Kidney (tissue), 14 donors: ENCODE measurements around the gene PIP4K2A. TPM values are rescaled to one million over a fixed set of nuclear protein-coding genes. Genes with fewer than 3 reads are reported as not detected.
A peak's percentile ranks its signal among the peaks of the same experiment; 100 is the strongest.

Experiments
- DNase-seq, 5 donors: peaks; one replicate each; pipeline ENCODE4 v3.0.0-alpha.2; 2013 to 2020
- FAIRE-seq: peaks from 2 replicates; lab custom pipeline; 2012; peaks lifted over from hg19 to GRCh38; lab: Jason Lieb, UNC
- H3K27ac ChIP-seq, 2 donors: one replicate each; pipeline ENCODE4 v1.7.0; 2013; ENCODE audit warnings: low read depth in 2 of 2, low read length in 2 of 2, inconsistent platforms in 1 of 2
- H3K27me3 ChIP-seq: one replicate; pipeline ENCODE4 v1.7.1; 2013; ENCODE audit warnings: low read length, inconsistent platforms; ENCODE audit not compliant: control insufficient read depth, insufficient read depth
- H3K36me3 ChIP-seq, 3 donors: one replicate each; pipeline versions ENCODE4 v1.7.0 to v1.7.1; 2013; ENCODE audit warnings: low read length in 3 of 3, control low read depth in 1 of 3, inconsistent platforms in 1 of 3; ENCODE audit not compliant: insufficient read depth in 3 of 3, control insufficient read depth in 2 of 3
- H3K4me1 ChIP-seq, 3 donors: one replicate each; pipeline versions ENCODE4 v1.7.0 to v1.7.1; 2013; ENCODE audit warnings: low read length in 3 of 3, inconsistent platforms in 1 of 3, low read depth in 1 of 3; ENCODE audit not compliant: control insufficient read depth in 2 of 3, insufficient read depth in 2 of 3
- H3K4me3 ChIP-seq, 3 donors: one replicate each; pipeline versions ENCODE4 v1.7.0 to v1.8.1; 2013; ENCODE audit warnings: low read length in 3 of 3, control low read depth in 1 of 3, inconsistent platforms in 1 of 3
- H3K9ac ChIP-seq, 3 donors: one replicate each; pipeline versions ENCODE4 v1.7.0 to v1.7.1; 2013; ENCODE audit warnings: low read length in 3 of 3, control low read depth in 1 of 3, inconsistent platforms in 1 of 3
- H3K9me3 ChIP-seq, 3 donors: one replicate each; pipeline versions ENCODE4 v1.7.0 to v1.7.1; 2013; ENCODE audit warnings: low read length in 3 of 3, control low read depth in 1 of 3, inconsistent platforms in 1 of 3; ENCODE audit not compliant: control insufficient read depth in 2 of 3, insufficient read depth in 1 of 3
- intact Hi-C: fragments of 100-400 bp; cut with DNase I; formaldehyde crosslinking; loops from one replicate; pipeline ENCODE4 v1.11.1; 2022
- polyA plus RNA-seq: library from polyadenylated mRNA; stranded (reverse); fragments of 350-450 nt; fragmentation: Illumina TruSeq; extraction: RNeasy Lipid Tissue Mini Kit (QIAGEN cat#74804); gene quantifications from one replicate; pipeline ENCODE4 v1.2.3, GENCODE V29; 2014; ENCODE audit warnings: low read depth, low replicate concordance; ENCODE audit not compliant: insufficient read depth
- total RNA-seq: library from RNA; stranded (reverse); fragmentation: NEBNext Ultra II Directional; extraction: Animal tissue kit (Norgen Biotek cat#: 25700); gene quantifications from one replicate; pipeline ENCODE4 v1.2.1, GENCODE V29; 2021
- TF ChIP-seq, protein P1 (sequence below): IDR thresholded peaks from 3 replicates; pipeline ENCODE4 v1.5.1; 2012; ENCODE audit warnings: mild to moderate bottlenecking, moderate library complexity, borderline replicate concordance; ENCODE audit not compliant: insufficient read depth; ENCODE audit errors: extremely low read depth
- donor health status: control.
- donor health status: control.
- donor health status: control.
- donor health status: control.
- donor health status: control.
- donor health status: DM: yes; HTN: yes; CAD: no.
- donor health status: Normal renal cell carcinoma (clear cell type).

The PIP4K2A gene
- total and polyA plus RNA-seq, 2 donors from 2014 or later, result 12.2 to 54.6 TPM

DNA sequence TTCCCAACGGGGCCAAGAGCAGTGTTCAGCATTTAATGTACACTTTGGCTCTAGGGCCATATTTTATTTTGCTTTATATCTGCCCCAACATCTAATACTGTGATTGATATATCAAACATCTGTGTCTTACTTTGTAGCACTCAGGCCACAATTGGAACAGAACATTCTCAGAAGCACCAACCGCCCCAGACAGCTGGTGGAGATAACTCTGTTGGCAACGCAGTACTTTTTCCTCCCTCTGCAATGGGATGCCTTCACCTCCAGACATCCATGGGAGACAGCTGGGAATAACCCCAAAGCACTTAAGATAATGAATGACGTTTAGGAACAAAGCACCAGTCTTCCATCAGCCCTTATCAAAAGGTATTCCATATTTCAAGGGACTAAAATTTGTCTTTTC, 57.4 kb downstream of the PIP4K2A start:
- Histone ChIP-seq H3K4me3 (no peak overlapping the region), H3K9me3 (no peaks in the 10 kb centered on the region), H3K36me3 (no peaks in the 10 kb centered on the region), H3K4me1 (peaks cover 4 to 7% (median 4%) of the 10 kb centered on the region in 3 donors), H3K27me3 (no peaks in the 10 kb centered on the region), H3K9ac (no peak overlapping the region), H3K27ac (no peak overlapping the region)
- DNase-seq, result no peak
- TF ChIP-seq, protein P1, sequence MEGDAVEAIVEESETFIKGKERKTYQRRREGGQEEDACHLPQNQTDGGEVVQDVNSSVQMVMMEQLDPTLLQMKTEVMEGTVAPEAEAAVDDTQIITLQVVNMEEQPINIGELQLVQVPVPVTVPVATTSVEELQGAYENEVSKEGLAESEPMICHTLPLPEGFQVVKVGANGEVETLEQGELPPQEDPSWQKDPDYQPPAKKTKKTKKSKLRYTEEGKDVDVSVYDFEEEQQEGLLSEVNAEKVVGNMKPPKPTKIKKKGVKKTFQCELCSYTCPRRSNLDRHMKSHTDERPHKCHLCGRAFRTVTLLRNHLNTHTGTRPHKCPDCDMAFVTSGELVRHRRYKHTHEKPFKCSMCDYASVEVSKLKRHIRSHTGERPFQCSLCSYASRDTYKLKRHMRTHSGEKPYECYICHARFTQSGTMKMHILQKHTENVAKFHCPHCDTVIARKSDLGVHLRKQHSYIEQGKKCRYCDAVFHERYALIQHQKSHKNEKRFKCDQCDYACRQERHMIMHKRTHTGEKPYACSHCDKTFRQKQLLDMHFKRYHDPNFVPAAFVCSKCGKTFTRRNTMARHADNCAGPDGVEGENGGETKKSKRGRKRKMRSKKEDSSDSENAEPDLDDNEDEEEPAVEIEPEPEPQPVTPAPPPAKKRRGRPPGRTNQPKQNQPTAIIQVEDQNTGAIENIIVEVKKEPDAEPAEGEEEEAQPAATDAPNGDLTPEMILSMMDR, result no peak
- intact Hi-C loops, result no loop called here
- FAIRE-seq, result no peak

DNA sequence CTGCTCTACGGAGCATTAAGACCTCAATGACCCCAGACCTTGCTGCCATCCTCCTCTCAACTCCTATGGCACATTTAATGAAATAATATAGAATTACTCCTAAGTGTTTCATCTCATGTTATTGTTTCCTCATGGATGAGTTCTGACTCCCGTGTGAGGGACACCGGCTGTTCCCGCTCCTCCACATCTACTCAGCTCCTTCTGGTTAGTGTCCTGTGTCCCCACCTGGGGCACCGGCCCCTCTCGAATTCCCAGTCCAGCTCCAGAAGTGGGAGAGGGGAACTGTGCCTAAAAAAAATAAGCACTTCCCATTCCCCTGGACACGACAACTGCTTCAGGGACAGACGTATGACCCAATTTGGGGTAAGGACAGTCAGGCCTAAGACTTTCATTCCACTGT, 58.3 kb downstream of the PIP4K2A start:
- Histone ChIP-seq H3K9ac (no peak overlapping the region), H3K4me3 (no peak overlapping the region), H3K27ac (no peak overlapping the region), H3K9me3 (no peaks in the 10 kb centered on the region), H3K36me3 (no peaks in the 10 kb centered on the region), H3K27me3 (no peaks in the 10 kb centered on the region), H3K4me1 (peaks cover 4 to 14% (median 11%) of the 10 kb centered on the region in 3 donors)
- TF ChIP-seq, protein P1, result no peak
- intact Hi-C loops, result no loop called here
- peak in 4 of 5 donors; percentile 76 to 87 (median 81) for DNase-seq
- FAIRE-seq, result no peak

DNA sequence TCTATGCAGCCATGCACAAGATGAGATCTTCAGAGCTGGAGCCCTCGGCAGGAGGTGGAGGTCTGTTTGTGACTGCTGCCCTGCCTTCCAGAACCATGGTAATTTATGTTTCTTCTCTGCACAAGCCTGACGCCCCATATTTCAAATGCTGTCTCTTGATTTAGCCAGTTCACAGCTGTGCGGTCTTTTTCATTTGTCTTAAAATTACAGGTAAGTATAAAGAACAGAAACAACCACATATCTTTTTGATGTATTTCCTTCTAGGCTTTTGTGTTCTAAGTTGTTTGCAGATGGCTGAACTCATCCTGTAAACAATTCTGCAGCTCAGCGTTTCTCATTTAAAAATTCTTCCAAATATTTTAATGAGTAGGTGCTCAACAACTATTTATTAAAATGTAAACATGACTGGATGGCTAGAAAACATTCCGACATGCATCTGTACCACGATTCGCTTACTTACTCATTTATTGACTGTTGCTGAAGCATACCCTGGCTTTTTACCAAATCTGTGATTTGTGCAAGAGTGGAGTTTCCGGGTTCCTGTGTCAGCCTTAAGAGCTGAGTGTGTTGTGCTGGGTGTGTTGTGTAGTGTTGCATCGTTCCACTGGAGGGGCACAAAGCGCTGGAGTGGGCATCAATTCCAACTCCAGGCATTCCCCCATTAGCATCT, 58.9 kb downstream of the PIP4K2A start:
- DNase-seq (peak in 4 of 5 donors; percentile 63 to 83 (median 73)), FAIRE-seq (no peak)
- Histone ChIP-seq H3K9ac (no peak overlapping the region), H3K9me3 (no peaks in the 10 kb centered on the region), H3K4me1 (peaks cover 4 to 17% (median 11%) of the 10 kb centered on the region in 3 donors), H3K27me3 (no peaks in the 10 kb centered on the region), H3K36me3 (no peaks in the 10 kb centered on the region), H3K27ac (no peak overlapping the region), H3K4me3 (peak overlapping the region in 1 of 3 donors; percentile 4)
- intact Hi-C loops, result no loop called here
- TF ChIP-seq, protein P1, result peak; percentile 29
